SK-N-MC (cell line): ENCODE measurements around the gene PPM1K.

Experiments used
- EZH2 ChIP-seq: fragments of 200-600 bp; sonication (generic); IDR thresholded peaks from one replicate; pipeline ENCODE4 v1.6.1; 2017; ENCODE audit warnings: antibody characterized with exemption
- FOXP2 ChIP-seq: optimal IDR thresholded peaks from 2 replicates; pipeline ENCODE3; 2011; ENCODE audit warnings: mild to moderate bottlenecking, moderate library complexity; ENCODE audit not compliant: insufficient read depth; ENCODE audit errors: extremely low read length, control extremely low read depth
- POLR2AphosphoS5 ChIP-seq: IDR thresholded peaks from 2 replicates; pipeline ENCODE4 v1.6.1; 2012; ENCODE audit warnings: mild to moderate bottlenecking, low read depth, low read length, borderline replicate concordance

GRCh38 chr4:88308587-88308986 lies 24.2 kb upstream of the PPM1K start:
- no peak for TF ChIP-seq EZH2
- no peak for TF ChIP-seq POLR2AphosphoS5
- no peak for TF ChIP-seq FOXP2
